Measurements from ENCODE around the gene OR1J4.

GRCh38 chr9:122477346-122477745, 41.6 kb upstream of the OR1J4 start:
- no peak for TF ChIP-seq CTCF (IDR thresholded peaks at IDR 0.05)
- no peak for TF ChIP-seq EP300 (IDR thresholded peaks at IDR 0.05)
- no peak for TF ChIP-seq POLR2A (IDR thresholded peaks at IDR 0.05)

All from tibial nerve (tissue), 4 donors.